Hypothalamus (tissue), 51 donors: Measurements from ENCODE around the gene USP11.
"Not testable (repeated sequence)": the region's sequence is repeated elsewhere in the genome, so short reads cannot be mapped to it uniquely, and the experiment has no call there.

Source experiments
- DNase-seq, 51 donors: peaks; one replicate each; lab custom pipeline; 2025; lab: John Stamatoyannopoulos, UW

The USP11 gene

GRCh38 chrX:47242321-47242720 is 9.5 kb downstream of the USP11 start:
- no peak for DNase-seq

DNA sequence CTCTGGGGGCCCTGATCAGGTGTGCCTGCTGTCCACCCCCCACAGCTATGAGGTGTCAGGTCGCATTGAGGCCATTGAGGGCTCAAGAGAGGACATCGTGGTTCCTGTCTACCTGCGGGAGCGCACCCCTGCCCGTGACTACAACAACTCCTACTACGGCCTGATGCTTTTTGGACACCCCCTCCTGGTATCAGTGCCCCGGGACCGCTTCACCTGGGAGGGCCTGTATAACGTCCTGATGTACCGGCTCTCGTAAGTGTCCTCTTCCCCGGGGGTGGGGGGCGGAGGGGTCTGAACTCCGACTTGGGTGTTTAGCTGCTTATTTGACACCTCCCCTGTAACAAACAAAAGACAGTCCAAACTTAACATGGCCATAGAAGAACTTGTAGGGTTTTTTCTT is 10.5 kb downstream of the USP11 start:
- DNase-seq: no peak

DNA sequence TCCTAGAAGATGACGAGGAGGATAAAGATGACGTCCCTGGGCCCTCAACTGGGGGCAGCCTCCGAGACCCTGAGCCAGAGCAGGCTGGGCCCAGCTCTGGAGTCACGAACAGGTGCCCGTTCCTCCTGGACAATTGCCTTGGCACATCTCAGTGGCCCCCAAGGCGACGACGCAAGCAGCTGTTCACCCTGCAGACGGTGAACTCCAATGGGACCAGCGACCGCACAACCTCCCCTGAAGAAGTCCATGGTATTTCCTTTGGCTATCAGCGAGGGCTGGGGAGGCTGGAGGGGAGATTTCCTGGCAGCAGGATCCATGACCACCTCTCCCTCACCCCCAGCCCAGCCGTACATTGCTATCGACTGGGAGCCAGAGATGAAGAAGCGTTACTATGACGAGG is 11.9 kb downstream of the USP11 start:
- DNase-seq: no peak

DNA sequence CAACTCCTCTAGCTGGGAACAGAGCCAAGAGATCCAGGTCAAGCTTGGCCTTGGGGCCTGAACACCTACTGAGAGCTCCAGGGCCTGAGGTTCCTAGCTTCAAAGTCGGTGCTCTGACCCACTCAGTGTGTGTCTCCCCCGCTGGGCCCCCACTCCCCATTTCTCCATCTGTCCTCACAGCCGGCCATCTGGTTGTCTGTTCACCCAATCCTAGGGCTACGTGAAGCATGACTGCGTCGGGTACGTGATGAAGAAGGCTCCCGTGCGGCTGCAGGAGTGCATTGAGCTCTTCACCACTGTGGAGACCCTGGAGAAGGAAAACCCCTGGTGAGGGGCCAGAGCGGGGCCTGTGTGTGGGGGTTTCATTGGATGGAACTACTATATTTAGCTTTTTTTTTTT is 12.3 kb downstream of the USP11 start:
- DNase-seq: no peak

- DNase-seq: peak in 1 of 51 donors; percentile 14
Measured at GRCh38 chrX:47247206-47247998, 14.6 kb downstream of the USP11 start.

DNA sequence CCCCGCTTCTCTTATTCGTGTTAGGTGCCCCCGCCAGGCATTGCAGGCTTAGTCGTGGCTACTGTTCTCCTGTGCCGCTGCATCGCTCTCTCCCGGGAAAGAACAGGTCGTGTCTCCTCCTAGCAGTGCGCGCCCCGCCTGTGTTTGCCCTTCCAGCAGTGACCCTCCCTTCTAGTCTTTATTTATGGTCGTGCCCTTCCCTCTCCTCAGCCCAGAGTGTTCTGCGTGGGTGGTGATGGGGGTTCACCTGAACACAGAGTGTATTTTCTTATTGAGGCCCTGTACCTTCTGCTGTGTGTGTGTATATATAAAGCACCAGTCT is 15.2 kb downstream of the USP11 start:
- no peak for DNase-seq

DNA sequence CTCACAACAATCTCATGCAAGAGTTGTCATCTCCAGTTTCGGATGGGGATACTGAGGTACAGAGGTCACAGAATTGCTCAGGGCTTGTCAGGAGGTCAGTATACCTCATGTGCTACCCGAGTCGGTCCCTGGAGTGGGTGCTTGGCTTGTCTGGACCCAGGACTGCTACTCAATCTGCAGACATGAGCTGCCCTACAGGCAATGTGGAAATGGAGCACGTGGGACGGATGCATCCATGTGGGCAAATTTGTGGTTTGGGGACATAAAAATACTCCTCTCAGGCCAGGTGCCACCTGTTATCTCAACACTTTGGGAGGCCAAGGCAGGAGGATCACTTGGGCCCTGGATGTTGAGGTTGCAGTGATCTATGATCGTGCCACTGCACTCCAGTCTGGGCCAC is 15.8 kb downstream of the USP11 start:
- DNase-seq: no peak

- DNase-seq: no peak
Measured at GRCh38 chrX:47250017-47250347, 17.2 kb downstream of the USP11 start.

GRCh38 chrX:47257620-47258019 is 24.8 kb downstream of the USP11 start:
- not testable (repeated sequence) for DNase-seq

GRCh38 chrX:47264483-47265173 is 31.8 kb downstream of the USP11 start:
- peak in 2 of 51 donors; percentile 14 to 20 for DNase-seq

DNA sequence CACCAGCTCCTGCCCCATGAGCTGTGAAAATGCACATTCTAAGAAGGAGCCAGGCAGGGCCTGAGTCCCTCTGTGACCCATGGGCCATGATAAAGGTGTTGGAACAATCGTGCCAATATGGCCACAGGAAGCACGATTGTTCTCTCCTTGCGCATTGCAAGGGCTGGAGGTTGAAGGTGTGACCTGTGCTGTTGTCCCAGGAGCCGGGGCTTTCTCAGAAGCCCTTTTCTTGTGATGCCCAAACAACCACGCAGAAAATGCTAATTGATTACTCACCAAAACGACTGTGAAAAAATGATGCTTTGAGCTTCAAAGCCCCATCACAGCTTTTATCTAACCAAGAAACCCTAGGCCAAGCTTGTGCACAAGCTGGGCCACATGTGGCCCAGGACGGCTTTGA is 33.8 kb downstream of the USP11 start:
- no peak for DNase-seq

DNA sequence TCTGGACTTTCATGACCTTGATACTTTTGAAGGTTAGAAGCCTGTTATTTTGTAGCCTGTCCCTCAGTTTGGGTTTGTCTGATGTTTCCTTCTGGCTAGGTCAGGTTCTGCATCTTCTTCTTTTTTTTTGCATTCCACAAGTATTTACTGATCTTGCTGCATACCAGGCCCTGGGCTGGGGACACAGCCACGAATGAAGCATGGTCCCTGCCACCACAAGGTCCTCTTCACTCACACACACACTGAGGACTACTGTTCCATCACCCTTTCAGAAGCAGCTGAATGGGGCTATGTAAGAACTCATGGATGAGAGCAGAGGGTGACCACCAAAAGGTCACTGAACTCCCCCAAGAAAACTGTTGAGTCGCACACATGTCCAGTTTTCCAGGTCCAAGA is 39.2 kb downstream of the USP11 start:
- no peak for DNase-seq

- DNase-seq: no peak
Measured at GRCh38 chrX:47273011-47273730, 40.4 kb downstream of the USP11 start.

DNA sequence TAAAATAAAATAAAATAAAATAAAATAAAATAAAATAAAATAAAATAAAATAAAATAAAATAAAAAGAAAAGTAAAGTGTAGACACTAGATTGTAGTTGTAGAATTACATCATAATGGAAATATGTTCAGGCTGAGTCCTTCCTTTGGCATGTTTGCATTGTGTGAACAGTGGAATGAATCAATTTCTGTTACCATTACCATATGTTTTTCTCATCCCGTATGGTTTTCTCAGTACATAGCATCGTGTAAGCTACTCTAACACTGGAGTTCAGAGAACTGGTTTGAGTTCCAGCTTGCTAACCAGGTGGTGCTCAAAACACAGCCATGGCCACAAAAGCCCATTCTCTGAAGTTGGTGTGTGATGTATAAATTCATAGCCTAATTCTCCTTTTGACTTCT is 45.9 kb downstream of the USP11 start:
- DNase-seq: no peak

DNA sequence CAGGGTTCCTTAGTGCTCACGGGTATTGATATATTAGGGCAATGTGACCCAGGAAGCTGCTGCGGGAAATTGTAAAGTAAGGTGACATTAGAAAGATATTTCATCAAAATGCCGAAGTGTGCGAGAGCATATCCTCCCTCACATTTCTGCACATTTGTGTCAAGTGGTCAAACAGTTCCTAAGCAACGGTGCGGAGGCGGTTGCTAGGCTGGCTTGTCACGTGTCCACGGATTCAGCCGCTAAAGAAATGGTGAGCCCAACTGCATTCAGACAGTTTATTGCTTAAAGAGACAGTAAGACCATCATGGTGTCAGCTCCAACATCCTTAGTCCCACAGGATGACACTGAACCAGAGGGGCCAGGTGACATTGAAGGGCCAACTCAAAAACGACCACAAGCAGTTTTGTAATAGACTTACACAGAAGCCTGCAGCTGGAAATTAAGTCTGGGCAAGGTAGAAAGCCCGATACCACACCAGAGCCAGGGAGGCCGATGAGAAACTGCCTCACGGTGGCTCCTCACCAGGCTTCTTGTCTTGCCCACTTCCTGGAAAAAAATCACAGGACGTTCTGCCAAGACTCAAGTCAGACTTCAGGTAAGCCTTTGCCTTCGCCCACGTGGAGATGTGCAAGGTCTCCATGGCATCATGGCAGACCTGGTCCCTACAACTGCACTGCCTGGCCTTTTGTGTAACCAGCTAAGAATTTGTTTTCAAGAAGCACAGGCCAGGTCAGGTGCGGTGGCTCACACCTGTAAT is 50.4 kb downstream of the USP11 start:
- DNase-seq: peak in 33 of 51 donors; percentile 0 to 47 (median 9)

- not testable (repeated sequence) for DNase-seq
Measured at GRCh38 chrX:47284616-47285015, 51.8 kb downstream of the USP11 start.

DNA sequence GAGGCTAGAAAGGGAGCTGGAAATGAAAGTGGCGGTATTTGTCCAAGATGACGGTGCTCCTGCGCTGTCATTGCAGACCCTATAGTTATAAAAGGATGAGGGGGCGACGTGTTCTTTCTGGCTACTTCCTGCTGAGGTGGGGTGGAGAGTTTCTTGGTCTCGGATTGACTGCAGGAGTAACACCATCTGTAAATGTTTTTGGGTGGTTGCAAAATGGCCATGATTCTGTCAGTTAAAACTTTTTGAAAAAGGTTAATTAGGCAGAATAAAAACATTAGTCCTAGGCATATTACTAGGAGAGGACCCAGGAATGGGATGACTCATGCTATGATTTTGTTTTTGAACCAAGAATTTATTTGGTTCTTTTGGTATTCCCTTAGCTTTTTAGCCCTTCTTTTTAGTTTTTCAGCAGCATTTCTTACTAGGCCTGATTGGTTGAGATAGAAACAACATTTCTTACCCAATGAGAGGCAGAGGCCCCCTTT is 53.1 kb downstream of the USP11 start:
- DNase-seq: no peak

GRCh38 chrX:47293106-47293505 is 60.3 kb downstream of the USP11 start:
- DNase-seq: no peak

GRCh38 chrX:47296766-47297365 is 64.1 kb downstream of the USP11 start:
- DNase-seq: no peak

GRCh38 chrX:47297874-47298273 is 65.1 kb downstream of the USP11 start:
- DNase-seq: no peak
